Raji (cell line): ENCODE measurements around the gene TSPAN9.

Experiments used
- POLR2A ChIP-seq: IDR thresholded peaks from 2 replicates; pipeline ENCODE4 v1.6.1; 2011; ENCODE audit warnings: low read depth, low read length, control low read depth; ENCODE audit not compliant: insufficient read depth

The TSPAN9 gene

DNA sequence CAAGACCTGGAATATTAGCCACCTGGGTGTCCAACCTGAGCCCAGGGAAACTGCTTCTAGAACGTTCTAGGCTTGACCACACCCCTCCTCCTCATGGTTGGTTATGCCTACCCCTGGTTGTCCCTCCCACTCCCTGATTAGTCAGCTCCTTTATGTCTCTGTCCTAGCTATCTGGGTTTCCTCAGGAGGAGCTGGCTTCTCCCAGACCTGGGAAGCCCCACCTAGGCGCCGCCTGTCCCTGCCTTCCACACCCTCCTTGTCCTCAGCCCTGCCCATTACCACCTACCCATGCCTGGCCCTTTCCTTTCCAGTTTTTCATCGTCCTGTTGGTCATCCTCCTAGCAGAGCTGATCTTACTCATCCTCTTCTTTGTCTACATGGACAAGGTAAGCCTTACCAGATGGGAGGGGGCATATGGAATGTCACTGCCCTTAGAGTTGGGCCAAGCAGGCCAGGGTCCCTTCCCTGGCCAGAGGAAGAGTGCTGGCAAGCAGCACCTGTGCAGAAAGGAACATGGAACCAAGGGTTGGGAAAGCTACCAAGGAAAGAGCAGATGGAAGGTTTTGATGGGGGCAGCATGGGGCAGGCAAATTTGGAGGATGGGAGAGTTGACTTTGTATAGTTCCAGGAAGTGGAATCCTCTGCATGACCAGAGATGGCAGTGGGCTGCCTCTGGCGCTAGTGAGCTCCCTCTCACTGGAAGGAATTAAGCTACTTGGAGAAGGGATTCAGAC, 201.7 kb downstream of the TSPAN9 start:
- no peak for TF ChIP-seq POLR2A

DNA sequence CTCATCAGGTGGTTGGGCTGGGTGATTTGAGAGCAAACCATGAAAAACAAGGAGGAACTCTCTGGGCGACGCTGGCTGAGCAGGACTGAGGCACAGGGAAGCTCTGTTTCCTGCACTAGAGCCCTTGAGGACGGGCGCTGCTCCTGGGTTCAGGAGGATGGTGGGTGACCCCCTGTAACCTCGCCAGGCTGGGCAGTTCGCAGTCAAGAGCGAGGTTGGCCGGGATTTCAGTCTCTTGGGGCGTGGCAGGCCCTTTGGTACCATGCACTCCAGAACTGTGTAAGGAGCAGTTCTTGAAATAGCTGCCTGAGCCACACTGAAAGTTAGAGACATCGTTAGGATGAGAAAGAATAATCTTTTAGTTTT, 202.2 kb downstream of the TSPAN9 start:
- no peak for TF ChIP-seq POLR2A

GRCh38 chr12:3279832-3280231, 202.7 kb downstream of the TSPAN9 start:
- no peak for TF ChIP-seq POLR2A

DNA sequence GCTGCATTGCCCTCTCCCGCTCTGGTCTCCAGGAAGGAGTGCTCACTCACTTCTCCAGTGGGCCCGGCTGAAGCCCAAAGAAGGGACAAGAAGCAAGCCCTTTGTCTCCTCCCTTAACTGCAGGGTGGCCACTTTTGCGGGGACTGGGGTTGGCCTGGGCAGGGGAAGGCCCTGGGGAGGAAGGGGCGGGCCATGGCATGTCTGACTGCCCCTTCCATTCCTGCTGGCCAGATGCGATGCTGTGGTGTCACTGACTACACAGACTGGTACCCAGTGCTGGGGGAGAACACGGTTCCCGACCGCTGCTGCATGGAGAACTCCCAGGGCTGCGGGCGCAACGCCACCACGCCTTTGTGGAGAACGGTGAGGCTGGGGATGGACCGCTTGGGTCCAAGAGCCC, 203.8 kb downstream of the TSPAN9 start:
- TF ChIP-seq POLR2A = no peak

- TF ChIP-seq POLR2A = no peak
These were observed 204.6 kb downstream of the TSPAN9 start for GRCh38 chr12:3281588-3282383.

- no peak for TF ChIP-seq POLR2A
These were observed 205.1 kb downstream of the TSPAN9 start for GRCh38 chr12:3282384-3282670.

GRCh38 chr12:3283137-3283680, 206.0 kb downstream of the TSPAN9 start:
- TF ChIP-seq POLR2A = no peak

DNA sequence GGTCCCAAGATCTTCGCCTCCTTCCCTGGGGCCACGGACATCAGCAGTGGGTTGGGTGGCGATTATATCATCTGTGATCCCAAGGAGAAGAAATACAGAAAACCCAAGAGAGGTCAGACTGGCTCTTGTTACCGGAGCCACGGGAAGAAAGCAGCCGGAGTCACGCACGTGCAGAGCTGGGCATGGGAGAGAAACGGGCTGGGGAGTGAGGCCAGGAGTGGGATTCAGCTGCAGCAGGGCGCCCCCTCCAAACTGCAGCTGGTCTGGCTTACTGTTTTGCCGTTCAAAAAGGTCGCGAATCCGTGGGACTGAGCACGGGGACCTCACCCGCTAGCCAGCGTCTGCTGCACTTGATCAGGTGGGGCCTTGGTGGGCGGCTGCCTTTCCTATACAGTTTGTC, 207.2 kb downstream of the TSPAN9 start:
- no peak for TF ChIP-seq POLR2A

DNA sequence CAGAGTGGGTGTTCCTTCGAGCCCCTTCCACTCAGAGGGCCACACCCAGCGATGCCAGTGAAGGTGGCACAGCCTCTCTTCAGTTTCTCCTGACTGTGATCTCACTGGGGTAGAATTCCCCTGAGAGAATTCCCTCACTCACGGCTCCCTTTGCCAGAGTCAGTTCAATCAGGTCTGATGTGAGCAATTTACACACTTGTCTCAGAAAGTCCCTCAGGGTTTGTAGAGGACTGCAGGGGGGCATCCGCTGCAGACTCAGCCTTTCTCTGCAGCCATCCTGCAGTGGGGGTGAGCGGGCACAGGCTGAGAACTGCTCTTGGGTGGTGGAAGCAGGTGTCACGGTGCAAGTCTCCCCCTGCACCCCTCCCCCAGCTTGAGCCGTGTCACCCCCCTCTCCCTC, 208.4 kb downstream of the TSPAN9 start:
- TF ChIP-seq POLR2A = no peak

DNA sequence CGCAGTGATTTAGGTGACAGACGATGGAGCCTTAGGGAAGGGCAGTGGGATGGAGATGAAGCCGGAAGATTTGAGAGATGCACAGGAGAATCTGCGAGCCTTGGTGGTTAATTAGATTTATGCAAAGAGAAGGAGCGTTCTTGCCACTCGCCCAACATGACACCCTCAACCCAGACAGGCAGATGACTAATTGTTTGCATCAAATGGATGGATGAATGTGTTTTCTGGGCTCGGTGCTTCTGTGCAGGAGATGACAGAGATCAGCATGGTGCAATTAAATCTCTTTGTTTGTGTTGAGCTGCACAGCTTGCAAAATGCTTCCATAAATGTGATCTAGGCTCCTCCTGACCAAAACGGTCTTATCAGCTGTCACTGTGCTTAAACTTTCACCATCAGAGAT, 211.5 kb downstream of the TSPAN9 start:
- no peak for TF ChIP-seq POLR2A

DNA sequence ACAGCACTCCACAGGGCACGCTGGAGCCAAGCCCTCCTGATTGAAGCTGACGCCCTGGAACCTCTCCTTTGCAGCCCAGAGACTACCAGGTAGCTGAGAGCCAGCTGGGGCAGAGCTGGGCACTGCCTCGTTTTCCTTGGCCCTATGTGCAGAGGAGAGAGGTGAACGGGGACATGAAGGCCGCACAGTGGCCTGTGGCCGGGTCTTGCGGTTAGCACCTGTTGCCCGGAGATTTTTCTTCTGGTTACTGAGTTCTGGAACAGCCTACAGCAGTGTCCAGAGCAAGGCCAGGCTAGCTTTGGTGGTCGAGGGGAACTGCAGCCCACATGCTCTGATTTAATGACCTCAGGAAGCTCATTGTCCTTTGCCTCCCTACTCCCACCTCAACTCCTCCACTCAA, 212.5 kb downstream of the TSPAN9 start:
- no peak for TF ChIP-seq POLR2A

GRCh38 chr12:3291939-3292338, 214.8 kb downstream of the TSPAN9 start:
- TF ChIP-seq POLR2A = no peak

GRCh38 chr12:3292677-3293412, 215.7 kb downstream of the TSPAN9 start:
- TF ChIP-seq POLR2A = no peak

GRCh38 chr12:3293446-3294161, 216.4 kb downstream of the TSPAN9 start:
- TF ChIP-seq POLR2A = no peak

DNA sequence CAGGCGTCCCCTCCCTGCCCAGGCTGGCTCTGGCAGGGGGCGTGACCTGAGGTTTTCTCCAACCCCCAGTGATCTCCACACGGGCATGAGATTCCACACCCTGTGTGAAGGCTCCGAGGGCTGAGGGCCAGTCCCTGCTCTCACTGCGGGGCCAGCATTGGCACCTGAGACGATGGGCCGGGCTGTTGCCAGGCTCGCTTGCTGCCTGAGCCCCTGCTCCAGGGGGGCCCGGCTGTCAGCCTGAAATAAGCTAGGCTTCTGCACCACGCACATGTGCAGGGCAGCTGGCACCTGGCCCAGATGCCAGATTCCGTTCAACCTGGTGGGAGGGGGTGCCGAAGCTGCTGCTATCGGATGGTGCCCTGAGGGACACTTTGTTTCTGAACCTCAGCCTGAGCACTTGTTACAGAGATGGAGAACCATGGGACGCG, 217.3 kb downstream of the TSPAN9 start:
- no peak for TF ChIP-seq POLR2A
